Measurements from ENCODE around the gene DENND1A. TPM values are rescaled to one million over a fixed set of nuclear protein-coding genes. Genes with fewer than 3 reads are reported as not detected.
A peak's percentile ranks its signal among the peaks of the same experiment; 100 is the strongest.
"Not testable (repeated sequence)": the region's sequence is repeated elsewhere in the genome, so short reads cannot be mapped to it uniquely, and the experiment has no call there.

DENND1A gene, protein sequence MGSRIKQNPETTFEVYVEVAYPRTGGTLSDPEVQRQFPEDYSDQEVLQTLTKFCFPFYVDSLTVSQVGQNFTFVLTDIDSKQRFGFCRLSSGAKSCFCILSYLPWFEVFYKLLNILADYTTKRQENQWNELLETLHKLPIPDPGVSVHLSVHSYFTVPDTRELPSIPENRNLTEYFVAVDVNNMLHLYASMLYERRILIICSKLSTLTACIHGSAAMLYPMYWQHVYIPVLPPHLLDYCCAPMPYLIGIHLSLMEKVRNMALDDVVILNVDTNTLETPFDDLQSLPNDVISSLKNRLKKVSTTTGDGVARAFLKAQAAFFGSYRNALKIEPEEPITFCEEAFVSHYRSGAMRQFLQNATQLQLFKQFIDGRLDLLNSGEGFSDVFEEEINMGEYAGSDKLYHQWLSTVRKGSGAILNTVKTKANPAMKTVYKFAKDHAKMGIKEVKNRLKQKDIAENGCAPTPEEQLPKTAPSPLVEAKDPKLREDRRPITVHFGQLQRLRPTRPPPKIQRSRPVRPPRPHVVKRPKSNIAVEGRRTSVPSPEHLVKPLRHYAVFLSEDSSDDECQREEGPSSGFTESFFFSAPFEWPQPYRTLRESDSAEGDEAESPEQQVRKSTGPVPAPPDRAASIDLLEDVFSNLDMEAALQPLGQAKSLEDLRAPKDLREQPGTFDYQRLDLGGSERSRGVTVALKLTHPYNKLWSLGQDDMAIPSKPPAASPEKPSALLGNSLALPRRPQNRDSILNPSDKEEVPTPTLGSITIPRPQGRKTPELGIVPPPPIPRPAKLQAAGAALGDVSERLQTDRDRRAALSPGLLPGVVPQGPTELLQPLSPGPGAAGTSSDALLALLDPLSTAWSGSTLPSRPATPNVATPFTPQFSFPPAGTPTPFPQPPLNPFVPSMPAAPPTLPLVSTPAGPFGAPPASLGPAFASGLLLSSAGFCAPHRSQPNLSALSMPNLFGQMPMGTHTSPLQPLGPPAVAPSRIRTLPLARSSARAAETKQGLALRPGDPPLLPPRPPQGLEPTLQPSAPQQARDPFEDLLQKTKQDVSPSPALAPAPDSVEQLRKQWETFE
- total RNA-seq (9.3 TPM), polyA plus RNA-seq (ENCODE audit: insufficient read depth in 1 of 8, insufficient read length in 8 of 8, low replicate concordance in 1 of 8) (10 to 100 TPM; 10.4 to 16.0 (median 14.0) TPM)
- long read RNA-seq, donor 1 = 0 reads
- long read RNA-seq, donor 2 = 0 reads
- long read RNA-seq, donor 3, partial matches to known transcripts = 15 of 15 reads
- long read RNA-seq, donor 3, other reads (novel, unspliced or antisense) = 0 of 15 reads
- long read RNA-seq, donor 4 = 0 reads
- long read RNA-seq, donor 5, full-length matches to known transcripts = 1 of 1 reads
- long read RNA-seq, donor 5, partial matches to known transcripts = 0 of 1 reads
- long read RNA-seq, donor 5, other reads (novel, unspliced or antisense) = 0 of 1 reads
- long read RNA-seq, donor 6 = 0 reads
- long read RNA-seq, donor 7 = 0 reads
- long read RNA-seq, donor 8 = 0 reads
- long read RNA-seq, donor 9, full-length matches to known transcripts = 1 of 1 reads
- long read RNA-seq, donor 9, partial matches to known transcripts = 0 of 1 reads
- long read RNA-seq, donor 9, other reads (novel, unspliced or antisense) = 0 of 1 reads
- long read RNA-seq, donor 10 = 0 reads
- long read RNA-seq, donor 11 = 0 reads

DNA sequence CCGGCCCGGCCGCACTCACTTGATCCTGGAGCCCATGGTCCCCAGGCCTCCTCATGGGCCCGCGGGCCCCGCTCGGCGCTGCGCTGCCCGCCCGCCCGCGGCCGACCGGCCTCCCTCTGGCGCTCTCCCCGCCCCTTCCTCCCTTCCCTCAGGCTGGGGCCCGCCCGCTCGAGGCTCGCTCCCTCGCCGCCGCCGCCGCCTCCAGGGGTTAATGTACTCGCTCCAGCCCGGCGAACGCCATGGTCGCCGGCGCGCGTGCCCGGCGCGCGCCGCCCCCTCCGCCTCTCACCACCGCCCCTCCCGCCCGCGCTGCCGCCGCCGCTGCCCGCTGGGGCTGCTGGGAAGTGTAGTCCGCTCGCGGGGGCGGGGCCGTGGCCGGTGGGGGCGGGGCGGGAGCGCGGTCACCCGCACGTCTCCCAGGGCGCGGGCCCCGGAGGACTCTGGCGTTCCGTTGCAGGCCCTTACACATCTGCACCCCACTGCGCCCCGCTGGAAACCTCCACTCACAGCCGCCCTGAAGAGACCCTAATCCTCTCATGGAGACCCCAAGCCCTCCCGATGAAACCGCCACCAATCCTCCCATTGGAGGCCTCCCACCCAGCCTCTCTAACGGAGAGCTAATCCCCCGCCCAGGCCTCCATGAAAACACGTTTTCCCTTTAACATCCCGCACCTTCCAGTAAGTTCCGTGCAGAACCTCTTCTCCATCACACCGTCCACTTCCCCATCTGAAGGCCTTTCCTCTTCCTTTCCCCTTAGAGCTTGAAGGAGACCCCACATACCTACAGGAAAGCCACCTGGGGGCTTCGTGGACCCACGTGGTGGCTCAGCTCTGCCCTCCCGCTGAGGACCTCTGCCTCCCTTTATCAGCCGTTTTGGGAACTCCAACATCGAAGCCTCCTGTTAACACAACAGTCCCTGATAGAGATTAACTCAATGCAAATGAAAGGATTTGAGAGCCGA lies at the start of gene DENND1A:
TSS of gene DENND1A (minus strand) at position 257 of the 962 bp plus-strand sequence. CDS start at position 36, 221 bp downstream.
- Histone ChIP-seq H3K9me3 (replicated peaks; ENCODE audit: control insufficient read depth, low read depth, low read length) (no peaks in the 10 kb centered on the region), H3K36me3 (ENCODE audit: control insufficient read depth, insufficient read depth, low read length) (no peaks in the 10 kb centered on the region), H3K4me3 (ENCODE audit: low read length) (peak within 1 kb of the TSS; percentile 72), H3K27me3 (ENCODE audit: control insufficient read depth, insufficient read depth, low read length) (no peaks in the 10 kb centered on the region), H3K4me1 (ENCODE audit: control insufficient read depth, insufficient read depth, low read length) (peaks cover 24% of the 10 kb centered on the region), H3K27ac (ENCODE audit: low read length) (peak within 1 kb of the TSS; percentile 3)
- 5% methylated on average over 78 of the region's 83 CpGs for WGBS (ENCODE audit: insufficient coverage)
- DNase-seq = peak; percentile 96

DNA sequence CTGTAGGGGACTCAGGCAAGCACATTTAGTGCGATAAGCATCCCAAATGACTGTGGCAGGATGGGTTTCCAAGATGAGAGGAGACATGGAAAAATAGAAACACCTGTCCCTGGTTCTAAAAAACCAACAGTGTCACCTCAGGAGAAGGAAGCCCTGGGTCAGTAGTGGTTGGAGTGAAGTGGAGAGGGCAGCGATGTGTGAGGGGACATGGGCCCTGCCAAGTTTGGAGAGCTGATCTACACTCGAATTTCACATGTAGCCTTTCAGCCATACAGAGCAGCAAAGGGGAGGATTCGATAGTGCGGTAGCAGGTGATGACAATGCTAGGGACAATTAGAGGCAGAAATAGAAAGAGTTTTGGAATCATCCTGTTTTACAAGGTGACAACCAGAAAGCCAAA lies 49.1 kb upstream of the DENND1A start:
- Histone ChIP-seq H3K27me3 (ENCODE audit: control insufficient read depth, insufficient read depth, low read length) (peaks cover 28% of the 10 kb centered on the region), H3K36me3 (ENCODE audit: control insufficient read depth, insufficient read depth, low read length) (no peaks in the 10 kb centered on the region), H3K9me3 (replicated peaks; ENCODE audit: control insufficient read depth, low read depth, low read length) (no peaks in the 10 kb centered on the region), H3K27ac (ENCODE audit: low read length) (no peak overlapping the region), H3K4me3 (ENCODE audit: low read length) (no peak overlapping the region), H3K4me1 (ENCODE audit: control insufficient read depth, insufficient read depth, low read length) (no peaks in the 10 kb centered on the region)
- no peak for DNase-seq
- 69% methylated on average over 2 of the region's 5 CpGs for WGBS (ENCODE audit: insufficient coverage)

DNA sequence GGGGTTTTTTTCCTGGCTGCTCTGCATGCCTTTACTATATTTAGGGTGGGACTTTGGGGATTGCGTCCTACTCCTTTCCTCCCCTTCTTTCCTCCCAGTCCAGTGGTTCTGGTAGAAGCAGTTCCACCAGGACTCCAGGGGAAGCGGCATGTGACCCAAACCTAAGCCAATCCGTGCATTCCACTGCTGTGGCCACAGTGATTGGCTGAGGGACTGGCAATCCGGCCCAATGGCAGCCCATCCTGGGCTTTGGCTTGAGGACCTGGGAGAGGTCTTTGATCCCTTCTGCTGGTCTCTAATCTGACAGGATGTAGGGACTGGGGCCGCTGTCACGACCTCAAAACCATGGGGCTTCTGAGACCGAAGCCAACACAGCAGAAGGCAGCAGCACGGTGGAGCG lies 46.7 kb upstream of the DENND1A start:
- H3K36me3 ChIP-seq (ENCODE audit: control insufficient read depth, insufficient read depth, low read length); H3K27ac ChIP-seq (ENCODE audit: low read length); H3K9me3 ChIP-seq (replicated peaks; ENCODE audit: control insufficient read depth, low read depth, low read length); DNase-seq; H3K4me1 ChIP-seq (ENCODE audit: control insufficient read depth, insufficient read depth, low read length); H3K4me3 ChIP-seq (ENCODE audit: low read length): not testable (repeated sequence)
- WGBS (ENCODE audit: insufficient coverage) = no CpG with 5 or more reads among the region's 9 CpGs
- peaks cover 20% of the 10 kb centered on the region for H3K27me3 ChIP-seq (ENCODE audit: control insufficient read depth, insufficient read depth, low read length)

DNA sequence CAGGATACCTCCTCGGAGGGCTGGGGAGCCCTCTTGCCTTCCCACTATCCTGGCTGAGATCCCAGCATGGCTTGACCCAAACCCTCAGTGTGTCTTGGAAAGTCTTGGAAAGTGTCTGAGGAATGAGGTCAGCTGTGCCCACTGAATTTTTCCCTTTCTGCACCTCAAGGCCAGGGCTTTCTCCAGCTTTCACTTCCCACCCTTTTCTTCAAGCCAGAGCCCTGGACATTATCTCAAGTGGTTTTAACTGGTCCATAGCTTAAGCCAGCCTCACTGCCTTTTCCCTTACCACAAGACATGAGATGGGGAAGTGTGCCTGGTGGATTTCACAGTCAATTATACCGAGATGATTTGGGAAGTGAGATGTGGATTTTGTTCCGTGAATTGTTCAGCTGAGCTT lies 45.9 kb upstream of the DENND1A start:
- 32% methylated on average over 3 of the region's 3 CpGs for WGBS (ENCODE audit: insufficient coverage)
- no peaks in the 10 kb centered on the region for H3K9me3 ChIP-seq (replicated peaks; ENCODE audit: control insufficient read depth, low read depth, low read length)
- H3K27me3 ChIP-seq (ENCODE audit: control insufficient read depth, insufficient read depth, low read length) = peaks cover 20% of the 10 kb centered on the region
- no peaks in the 10 kb centered on the region for H3K4me1 ChIP-seq (ENCODE audit: control insufficient read depth, insufficient read depth, low read length)
- DNase-seq = no peak
- no peaks in the 10 kb centered on the region for H3K36me3 ChIP-seq (ENCODE audit: control insufficient read depth, insufficient read depth, low read length)
- no peak overlapping the region for H3K4me3 ChIP-seq (ENCODE audit: low read length)
- H3K27ac ChIP-seq (ENCODE audit: low read length) = no peak overlapping the region

DNA sequence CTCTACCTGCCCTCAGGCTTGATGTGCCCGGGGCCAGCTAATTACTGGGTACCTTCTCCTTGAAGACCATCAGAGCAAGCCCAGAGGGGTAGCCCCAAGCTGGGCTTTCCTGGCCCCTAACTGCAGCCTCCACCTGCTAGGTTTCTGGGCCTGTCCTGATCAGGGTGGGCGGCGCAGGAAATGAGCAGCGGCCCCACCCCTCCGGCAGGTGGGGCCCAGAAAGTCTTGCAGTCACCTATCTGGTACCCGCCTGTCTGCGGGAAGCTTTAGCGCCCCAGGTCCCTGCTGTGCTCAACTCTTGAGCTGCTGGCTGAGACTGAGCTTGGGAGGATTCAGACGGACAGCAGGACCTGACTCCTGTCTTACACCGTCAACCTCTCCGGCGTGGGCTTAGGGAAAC lies 44.5 kb upstream of the DENND1A start:
- no peaks in the 10 kb centered on the region for H3K4me1 ChIP-seq (ENCODE audit: control insufficient read depth, insufficient read depth, low read length)
- no peaks in the 10 kb centered on the region for H3K9me3 ChIP-seq (replicated peaks; ENCODE audit: control insufficient read depth, low read depth, low read length)
- H3K27me3 ChIP-seq (ENCODE audit: control insufficient read depth, insufficient read depth, low read length) = peaks cover 19% of the 10 kb centered on the region
- no peak for DNase-seq
- H3K4me3 ChIP-seq (ENCODE audit: low read length) = no peak overlapping the region
- H3K36me3 ChIP-seq (ENCODE audit: control insufficient read depth, insufficient read depth, low read length) = no peaks in the 10 kb centered on the region
- WGBS (ENCODE audit: insufficient coverage) = 69% methylated on average over 12 of the region's 12 CpGs
- H3K27ac ChIP-seq (ENCODE audit: low read length) = no peak overlapping the region

DNA sequence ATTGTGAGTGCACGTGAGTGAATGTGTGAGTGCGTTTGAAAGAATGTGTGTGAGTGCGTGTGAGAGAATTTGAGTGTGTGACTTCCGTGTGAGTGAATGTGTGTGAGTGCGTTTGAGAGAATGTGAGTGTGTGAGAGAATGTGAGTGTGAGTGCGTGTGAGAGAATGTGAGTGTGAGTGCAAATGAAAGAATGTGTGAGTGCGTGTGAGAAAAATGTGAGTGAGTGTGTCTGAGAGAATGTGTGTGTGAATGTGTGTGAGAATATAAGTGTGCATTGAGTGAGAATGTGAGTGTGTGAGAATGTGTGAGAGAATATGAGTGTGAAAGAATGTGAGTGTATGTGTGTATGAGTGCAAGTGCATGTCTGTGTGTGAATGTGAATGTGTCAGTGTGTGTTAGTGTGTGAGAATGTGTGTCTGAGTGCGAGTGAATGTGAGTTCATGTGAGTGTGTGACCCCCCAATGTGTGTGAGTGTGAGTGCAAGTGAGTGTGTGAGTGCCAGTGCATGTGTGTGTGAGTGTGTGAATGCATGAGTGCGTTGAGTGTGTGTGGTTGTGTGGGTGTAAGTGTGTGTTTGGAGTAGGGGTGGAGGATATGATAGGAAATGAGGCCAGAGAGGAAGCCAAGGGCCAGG lies 43.8 kb upstream of the DENND1A start:
- peaks cover 17% of the 10 kb centered on the region for H3K27me3 ChIP-seq (ENCODE audit: control insufficient read depth, insufficient read depth, low read length)
- no peaks in the 10 kb centered on the region for H3K4me1 ChIP-seq (ENCODE audit: control insufficient read depth, insufficient read depth, low read length)
- no peak for DNase-seq
- H3K36me3 ChIP-seq (ENCODE audit: control insufficient read depth, insufficient read depth, low read length) = no peaks in the 10 kb centered on the region
- no peak overlapping the region for H3K4me3 ChIP-seq (ENCODE audit: low read length)
- WGBS (ENCODE audit: insufficient coverage) = 87% methylated on average over 9 of the region's 9 CpGs
- no peaks in the 10 kb centered on the region for H3K9me3 ChIP-seq (replicated peaks; ENCODE audit: control insufficient read depth, low read depth, low read length)
- H3K27ac ChIP-seq (ENCODE audit: low read length) = no peak overlapping the region

DNA sequence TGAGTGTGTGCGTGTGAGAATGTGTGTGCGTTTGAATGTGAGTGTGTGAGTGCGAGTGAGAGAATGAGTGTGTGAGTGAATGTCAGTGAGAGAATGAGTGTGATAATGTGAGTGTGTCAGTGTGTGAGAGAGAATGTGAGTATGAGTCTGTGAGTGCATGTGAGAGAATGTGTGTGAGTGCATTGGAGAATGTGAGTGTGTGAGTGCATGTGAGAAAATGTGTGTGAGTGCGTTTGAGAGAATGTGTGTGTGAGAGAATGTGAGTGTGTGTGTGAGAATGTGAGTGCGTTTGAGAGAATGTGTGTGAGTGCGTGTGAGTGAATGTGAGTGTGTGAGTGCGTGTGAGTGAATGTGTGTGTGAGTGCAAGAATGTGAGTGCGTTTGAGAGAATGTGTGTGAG lies 42.7 kb upstream of the DENND1A start:
- H3K27me3 ChIP-seq (ENCODE audit: control insufficient read depth, insufficient read depth, low read length) = peaks cover 17% of the 10 kb centered on the region
- no peak for DNase-seq
- no peaks in the 10 kb centered on the region for H3K9me3 ChIP-seq (replicated peaks; ENCODE audit: control insufficient read depth, low read depth, low read length)
- 96% methylated on average over 8 of the region's 8 CpGs for WGBS (ENCODE audit: insufficient coverage)
- no peak overlapping the region for H3K27ac ChIP-seq (ENCODE audit: low read length)
- H3K4me3 ChIP-seq (ENCODE audit: low read length) = no peak overlapping the region
- H3K4me1 ChIP-seq (ENCODE audit: control insufficient read depth, insufficient read depth, low read length) = no peaks in the 10 kb centered on the region
- H3K36me3 ChIP-seq (ENCODE audit: control insufficient read depth, insufficient read depth, low read length) = no peaks in the 10 kb centered on the region

DNA sequence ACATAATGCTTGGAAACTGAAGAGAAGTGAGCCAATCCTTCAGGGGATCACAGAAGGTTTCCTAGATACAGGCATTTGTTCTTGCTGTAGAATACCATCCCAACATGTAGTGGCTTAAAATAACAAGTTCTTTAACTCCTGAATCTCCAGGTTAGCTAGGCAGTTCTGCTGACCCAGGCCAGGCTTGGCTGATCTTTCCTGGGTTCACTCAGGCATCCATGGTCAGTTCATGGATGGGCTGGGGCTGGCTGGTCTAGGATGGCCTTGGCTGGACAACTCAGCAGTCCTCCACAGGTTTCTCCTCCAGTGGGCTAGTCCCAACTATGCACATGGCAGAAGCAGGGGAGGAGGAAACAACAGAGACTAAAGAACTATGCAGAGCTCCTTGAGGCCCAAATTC lies 37.4 kb upstream of the DENND1A start:
- Histone ChIP-seq H3K4me3 (ENCODE audit: low read length) (no peak overlapping the region), H3K27me3 (ENCODE audit: control insufficient read depth, insufficient read depth, low read length) (peaks cover 16% of the 10 kb centered on the region), H3K9me3 (replicated peaks; ENCODE audit: control insufficient read depth, low read depth, low read length) (no peaks in the 10 kb centered on the region), H3K36me3 (ENCODE audit: control insufficient read depth, insufficient read depth, low read length) (no peaks in the 10 kb centered on the region), H3K27ac (ENCODE audit: low read length) (no peak overlapping the region), H3K4me1 (ENCODE audit: control insufficient read depth, insufficient read depth, low read length) (no peaks in the 10 kb centered on the region)
- DNase-seq = no peak

All from muscle of leg (tissue), 16 donors.